HFFc6 (cell line): ENCODE measurements around the gene ILF2. TPM values are rescaled to one million over a fixed set of nuclear protein-coding genes. Genes with fewer than 3 reads are reported as not detected.

Source experiments
- DNase-seq: peaks from one replicate; pipeline ENCODE4 v3.0.0-alpha.2; 2018
- H3K27ac Mint-ChIP-seq: 2 replicates; pipeline ENCODE4 v1.8.0; 2020; ENCODE audit warnings: mild to moderate bottlenecking, mixed read lengths
- H3K27me3 Mint-ChIP-seq: 2 replicates; pipeline ENCODE4 v1.8.0; 2021; ENCODE audit warnings: mild to moderate bottlenecking, moderate library complexity, mixed read lengths; ENCODE audit not compliant: insufficient read depth
- H3K36me3 Mint-ChIP-seq: 2 replicates; pipeline ENCODE4 v1.8.0; 2021; ENCODE audit warnings: low read depth, mixed read lengths
- H3K4me1 Mint-ChIP-seq: 2 replicates; pipeline ENCODE4 v1.8.0; 2020; ENCODE audit warnings: low read depth, mixed read lengths
- H3K4me3 Mint-ChIP-seq: 2 replicates; pipeline ENCODE4 v1.8.0; 2020; ENCODE audit warnings: mild to moderate bottlenecking, moderate library complexity, mixed read lengths
- H3K9me3 Mint-ChIP-seq: 2 replicates; pipeline ENCODE4 v1.8.0; 2020; ENCODE audit warnings: mild to moderate bottlenecking, mixed read lengths
- total RNA-seq, 6 experiments: library from RNA; stranded (reverse); fragmentation: NEBNext Ultra II Directional; extraction: Animal tissue kit (Norgen Biotek cat#: 25700); gene quantifications; 2 replicates in 1 of 6; 3 replicates in 5 of 6; pipeline ENCODE4 v1.2.3, GENCODE V29; 2021
- TF ChIP-seq, protein P1 (sequence below): fragments of 200-600 bp; sonication (generic); IDR thresholded peaks from 2 replicates; pipeline ENCODE4 v1.5.0; 2021; ENCODE audit warnings: antibody characterized with exemption, mild to moderate bottlenecking

ILF2 gene
- total RNA-seq, 6 experiments from 2014 or later, result 127 to 169 (median 156) TPM

DNA sequence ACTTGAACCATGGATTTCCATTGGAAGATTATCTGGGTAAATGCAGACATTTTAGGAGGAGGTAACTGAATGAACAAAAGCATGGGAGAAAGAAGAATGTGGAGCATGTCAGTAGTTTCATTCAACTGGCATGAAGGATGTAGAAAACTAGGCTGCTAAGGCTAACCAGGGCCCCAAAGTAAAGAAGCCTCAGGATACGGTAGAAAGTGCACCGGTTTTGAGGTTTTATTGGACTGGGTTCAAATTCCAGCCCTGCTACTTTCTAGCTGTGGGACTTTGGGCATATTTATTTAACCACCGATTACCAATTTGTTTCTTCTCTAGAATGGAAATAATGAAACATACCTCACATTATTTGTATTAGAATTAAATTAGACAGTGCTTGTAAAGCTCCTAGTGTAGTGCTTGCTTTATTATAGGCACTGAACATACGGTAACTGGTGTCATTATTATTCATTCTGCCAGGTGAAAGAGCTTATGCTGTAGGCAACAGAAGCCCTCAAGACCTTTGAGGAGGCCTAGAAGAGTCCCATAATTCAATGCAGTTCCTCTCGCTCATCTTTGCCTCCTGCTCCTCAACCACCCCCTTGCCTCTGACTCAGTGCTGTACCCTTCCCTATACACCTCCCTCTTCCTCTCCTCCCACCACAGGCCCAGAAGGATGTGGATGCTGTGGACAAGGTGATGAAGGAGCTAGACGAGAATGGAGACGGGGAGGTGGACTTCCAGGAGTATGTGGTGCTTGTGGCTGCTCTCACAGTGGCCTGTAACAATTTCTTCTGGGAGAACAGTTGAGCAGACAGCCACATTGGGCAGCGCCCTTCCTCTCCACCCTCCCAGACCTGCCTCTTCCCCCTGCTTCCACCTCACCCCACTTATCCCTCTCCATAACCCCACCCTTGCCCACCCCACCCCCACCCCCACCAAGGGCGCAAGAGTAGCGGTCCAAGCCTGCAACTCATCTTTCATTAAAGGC is 39.5 kb downstream of the ILF2 start:
- peaks cover 6% of the 10 kb centered on the region for H3K27me3 Mint-ChIP-seq
- peak; percentile 38 for DNase-seq
- H3K4me3 Mint-ChIP-seq, result peak overlapping the region; percentile 28; the same call in 1 of the 2 replicates
- peaks cover 52% of the 10 kb centered on the region for H3K4me1 Mint-ChIP-seq
- TF ChIP-seq, protein P1, sequence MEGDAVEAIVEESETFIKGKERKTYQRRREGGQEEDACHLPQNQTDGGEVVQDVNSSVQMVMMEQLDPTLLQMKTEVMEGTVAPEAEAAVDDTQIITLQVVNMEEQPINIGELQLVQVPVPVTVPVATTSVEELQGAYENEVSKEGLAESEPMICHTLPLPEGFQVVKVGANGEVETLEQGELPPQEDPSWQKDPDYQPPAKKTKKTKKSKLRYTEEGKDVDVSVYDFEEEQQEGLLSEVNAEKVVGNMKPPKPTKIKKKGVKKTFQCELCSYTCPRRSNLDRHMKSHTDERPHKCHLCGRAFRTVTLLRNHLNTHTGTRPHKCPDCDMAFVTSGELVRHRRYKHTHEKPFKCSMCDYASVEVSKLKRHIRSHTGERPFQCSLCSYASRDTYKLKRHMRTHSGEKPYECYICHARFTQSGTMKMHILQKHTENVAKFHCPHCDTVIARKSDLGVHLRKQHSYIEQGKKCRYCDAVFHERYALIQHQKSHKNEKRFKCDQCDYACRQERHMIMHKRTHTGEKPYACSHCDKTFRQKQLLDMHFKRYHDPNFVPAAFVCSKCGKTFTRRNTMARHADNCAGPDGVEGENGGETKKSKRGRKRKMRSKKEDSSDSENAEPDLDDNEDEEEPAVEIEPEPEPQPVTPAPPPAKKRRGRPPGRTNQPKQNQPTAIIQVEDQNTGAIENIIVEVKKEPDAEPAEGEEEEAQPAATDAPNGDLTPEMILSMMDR, result no peak
- peaks cover 30% of the 10 kb centered on the region for H3K36me3 Mint-ChIP-seq
- H3K27ac Mint-ChIP-seq, result peak overlapping the region; percentile 39
- H3K9me3 Mint-ChIP-seq, result peaks cover 4% of the 10 kb centered on the region; the same call in 1 of the 2 replicates

DNA sequence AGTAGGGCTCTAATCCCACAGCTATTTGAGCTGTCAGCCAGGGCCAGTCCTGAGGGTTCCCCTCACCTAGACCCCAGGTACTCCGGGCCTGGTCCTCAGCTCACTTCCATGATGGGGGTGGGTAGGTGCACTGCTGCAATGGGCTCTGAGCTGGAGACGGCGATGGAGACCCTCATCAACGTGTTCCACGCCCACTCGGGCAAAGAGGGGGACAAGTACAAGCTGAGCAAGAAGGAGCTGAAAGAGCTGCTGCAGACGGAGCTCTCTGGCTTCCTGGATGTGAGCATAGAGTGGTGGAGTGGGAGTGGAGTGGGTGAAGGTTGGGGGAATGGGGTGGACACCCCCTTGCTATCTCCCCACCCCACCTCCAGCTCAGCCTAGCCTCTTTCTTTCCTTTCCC is 40.4 kb downstream of the ILF2 start:
- Mint-ChIP-seq H3K36me3 (peaks cover 35% of the 10 kb centered on the region), H3K4me3 (no peak overlapping the region), H3K27me3 (peaks cover 6% of the 10 kb centered on the region), H3K9me3 (peaks cover 4% of the 10 kb centered on the region; the same call in 1 of the 2 replicates), H3K27ac (peak overlapping the region; percentile 61; the same call in 1 of the 2 replicates), H3K4me1 (peaks cover 61% of the 10 kb centered on the region)
- TF ChIP-seq, protein P1, result no peak
- DNase-seq, result no peak

DNA sequence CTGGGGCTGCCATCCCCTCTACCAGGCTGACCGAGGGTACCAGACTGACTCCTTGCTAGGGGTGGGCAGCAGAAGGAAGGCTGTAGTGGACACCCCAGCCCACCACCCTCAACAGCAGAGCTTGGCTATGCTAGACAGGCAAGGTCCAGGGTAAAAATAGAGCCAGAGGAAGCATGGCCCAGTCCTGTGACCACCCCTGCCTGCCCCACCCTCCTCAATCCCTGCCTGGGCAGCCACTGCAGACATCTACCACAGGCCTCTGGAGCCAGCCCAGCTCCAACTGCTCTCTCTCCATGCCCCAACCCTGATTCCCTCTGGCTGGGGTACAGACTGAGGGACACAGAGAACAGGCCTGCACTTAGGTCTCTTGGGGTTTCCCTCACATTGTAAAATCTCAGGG is 40.8 kb downstream of the ILF2 start:
- Mint-ChIP-seq H3K9me3 (peaks cover 4% of the 10 kb centered on the region; the same call in 1 of the 2 replicates), H3K27me3 (peaks cover 6% of the 10 kb centered on the region), H3K36me3 (peaks cover 39% of the 10 kb centered on the region), H3K27ac (peak overlapping the region; percentile 61; the same call in 1 of the 2 replicates), H3K4me1 (peaks cover 66% of the 10 kb centered on the region), H3K4me3 (no peak overlapping the region)
- TF ChIP-seq, protein P1, result no peak
- DNase-seq, result no peak

DNA sequence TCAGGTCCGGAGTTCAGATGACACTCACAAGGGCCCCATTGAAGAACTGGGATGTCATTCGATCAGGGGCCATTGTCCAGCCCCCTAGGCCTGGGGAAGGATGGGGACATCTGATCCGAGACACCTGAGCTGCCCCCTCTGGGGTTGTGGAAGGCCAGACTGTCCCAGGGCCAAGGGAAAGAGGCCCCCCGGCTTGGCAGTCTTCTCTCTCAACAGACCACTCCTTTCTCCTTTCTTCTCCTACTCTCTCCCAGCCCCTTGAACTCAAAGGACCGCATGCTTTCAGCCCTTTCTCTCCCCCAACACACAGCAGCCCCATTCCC is 41.5 kb downstream of the ILF2 start:
- Mint-ChIP-seq H3K27ac (no peak overlapping the region), H3K36me3 (peaks cover 40% of the 10 kb centered on the region), H3K27me3 (peaks cover 6% of the 10 kb centered on the region), H3K4me1 (peaks cover 72% of the 10 kb centered on the region), H3K9me3 (peaks cover 4% of the 10 kb centered on the region; the same call in 1 of the 2 replicates), H3K4me3 (no peak overlapping the region)
- TF ChIP-seq, protein P1, result no peak
- no peak for DNase-seq

GRCh38 chr1:153628638-153629342 is 42.0 kb downstream of the ILF2 start:
- no peak for DNase-seq
- H3K27ac Mint-ChIP-seq, result no peak overlapping the region; the same call in 1 of the 2 replicates
- TF ChIP-seq, protein P1, result no peak
- peaks cover 40% of the 10 kb centered on the region for H3K36me3 Mint-ChIP-seq
- H3K9me3 Mint-ChIP-seq, result peaks cover 4% of the 10 kb centered on the region; the same call in 1 of the 2 replicates
- H3K27me3 Mint-ChIP-seq, result peaks cover 6% of the 10 kb centered on the region
- H3K4me1 Mint-ChIP-seq, result peaks cover 77% of the 10 kb centered on the region
- H3K4me3 Mint-ChIP-seq, result no peak overlapping the region
